Lung (tissue), 12 donors: ENCODE results near the gene ATP5PD. TPM values are rescaled to one million over a fixed set of nuclear protein-coding genes. Genes with fewer than 3 reads are reported as not detected.

Source experiments
- ATAC-seq: fragments of 200-7000 bp; cut with Tn5 transposase; one replicate; pipeline ENCODE4 v1.9.1; 2020; ENCODE audit warnings: moderate number of reproducible peaks; ENCODE audit not compliant: insufficient read depth, low FRiP score
- DNase-seq, 3 donors: peaks; one replicate each; pipeline ENCODE4 v3.0.0-alpha.2; 2013 to 2017
- H3K27ac ChIP-seq, 2 donors: one replicate each; pipeline ENCODE4 v1.5.1; 2013; ENCODE audit warnings: mild to moderate bottlenecking in 2 of 2, moderate library complexity in 2 of 2, control low read depth in 1 of 2, inconsistent platforms in 1 of 2, low read depth in 1 of 2, low read length in 1 of 2
- H3K27me3 ChIP-seq, 3 donors: one replicate each; pipeline ENCODE4 v1.5.1; 2013; ENCODE audit warnings: low read length in 2 of 3; ENCODE audit not compliant: control insufficient read depth in 3 of 3, insufficient read depth in 3 of 3
- H3K36me3 ChIP-seq, 4 donors: one replicate each; pipeline ENCODE4 v1.5.1; 2013; ENCODE audit warnings: low read length in 4 of 4, mild to moderate bottlenecking in 1 of 4, moderate library complexity in 1 of 4; ENCODE audit not compliant: control insufficient read depth in 4 of 4, insufficient read depth in 4 of 4
- H3K4me1 ChIP-seq, 5 donors: one replicate each; pipeline ENCODE4 v1.5.1; 2013; ENCODE audit warnings: low read length in 5 of 5, mild to moderate bottlenecking in 2 of 5, moderate library complexity in 1 of 5; ENCODE audit not compliant: control insufficient read depth in 5 of 5, insufficient read depth in 5 of 5
- H3K4me3 ChIP-seq: one replicate; pipeline ENCODE4 v1.5.1; 2013; ENCODE audit warnings: mild to moderate bottlenecking, control low read depth, moderate library complexity
- H3K9ac ChIP-seq, 2 donors: one replicate each; pipeline ENCODE4 v1.5.1; 2013; ENCODE audit warnings: low read length in 2 of 2, control low read depth in 1 of 2; ENCODE audit not compliant: insufficient read depth in 1 of 2
- H3K9me3 ChIP-seq, 4 donors: one replicate each; pipeline ENCODE4 v1.5.1; 2013; ENCODE audit warnings: low read length in 3 of 4, mild to moderate bottlenecking in 1 of 4, moderate library complexity in 1 of 4; ENCODE audit not compliant: control insufficient read depth in 4 of 4, insufficient read depth in 3 of 4
- WGBS, 2 donors: extraction: QIAGEN DNeasy Blood & Tissue Kit; methylation state at CpG; one replicate each; pipeline ENCODE4 v1.1.7; 2013; 5-methylcytosine and 5-hydroxymethylcytosine counted together
- polyA plus RNA-seq, 2 donors: library from polyadenylated mRNA; stranded (reverse); fragments of 200-250 nt; gene quantifications; one replicate each; pipeline ENCODE4 v1.2.1, GENCODE V29; 2013
- total RNA-seq, 2 donors: library from RNA; depleted of rRNA in 1 of 2; stranded (reverse); fragments of >200 nt in 1 of 2; gene quantifications; one replicate each; pipeline ENCODE4 v1.2.1, GENCODE V29; 2014 to 2021
- TF ChIP-seq, protein P1 (sequence below): IDR thresholded peaks from 2 replicates; pipeline ENCODE4 v1.5.1; 2012; ENCODE audit warnings: mild to moderate bottlenecking; ENCODE audit errors: control extremely low read depth, extremely low read depth
- donor health status: control.
- donor health status: control.
- donor health status: Bipolar disorder and iron deficiency.
- donor health status: healthy.
- donor health status: DM: yes; HTN: yes; CAD: no.

Gene ATP5PD
- total and polyA plus RNA-seq, 4 donors, result 110 to 736 (median 257) TPM

DNA sequence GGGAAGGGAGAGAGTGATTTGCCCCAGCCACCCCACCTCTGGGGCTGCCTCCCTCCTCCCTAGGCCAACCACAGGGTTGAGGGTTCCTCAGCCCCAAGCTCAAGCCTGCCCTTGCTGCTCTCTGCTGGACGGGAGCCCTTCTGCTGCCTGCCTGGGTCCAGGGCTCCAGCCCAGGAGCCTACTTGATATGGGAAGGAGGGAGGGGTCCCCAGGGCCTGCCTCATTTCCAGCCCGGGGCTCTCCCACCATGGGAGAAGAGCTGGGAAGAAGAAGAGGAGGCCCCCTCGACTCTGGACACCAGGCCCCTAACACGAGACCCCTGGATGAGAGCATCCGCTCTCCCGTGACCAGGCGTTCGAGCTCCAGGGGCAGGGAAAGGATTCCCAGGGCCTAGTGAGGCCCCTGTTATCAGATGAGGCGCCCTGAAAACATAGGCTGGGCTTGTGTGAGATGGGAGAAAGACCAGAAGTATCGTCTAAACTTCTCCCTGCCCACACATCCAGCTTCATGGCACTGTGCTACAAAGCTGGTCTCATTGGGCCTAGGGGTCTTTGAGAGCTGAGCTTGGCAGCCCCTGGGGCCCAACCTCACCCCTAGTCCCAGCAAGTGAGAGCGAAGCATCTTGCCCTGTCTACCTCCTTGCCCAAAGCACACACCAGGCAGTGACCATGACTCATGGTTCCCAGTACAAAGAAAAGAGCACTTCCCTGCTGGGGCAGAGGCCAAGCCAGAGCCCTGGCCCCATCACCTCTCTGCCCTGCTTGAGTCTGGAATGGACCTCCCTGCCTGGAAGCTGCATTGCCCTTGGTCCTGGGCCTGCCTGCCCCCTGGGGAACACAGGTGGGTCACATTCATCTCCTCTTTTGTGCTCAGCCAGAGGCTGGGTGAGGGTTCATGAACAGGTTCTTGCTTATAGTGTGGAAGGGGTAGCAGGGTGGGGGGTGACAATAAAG, 42.0 kb upstream of the ATP5PD start:
- DNase-seq (no peak), ATAC-seq (peak; percentile 20)
- peak overlapping the region; percentile 66 for H3K4me3 ChIP-seq
- peaks cover 0 to 5% (median 0%) of the 10 kb centered on the region in 4 donors for H3K36me3 ChIP-seq
- H3K9ac ChIP-seq, result peak overlapping the region; percentile 2 to 67
- H3K4me1 ChIP-seq, result peaks cover 0 to 60% (median 23%) of the 10 kb centered on the region in 5 donors
- TF ChIP-seq, protein P1, sequence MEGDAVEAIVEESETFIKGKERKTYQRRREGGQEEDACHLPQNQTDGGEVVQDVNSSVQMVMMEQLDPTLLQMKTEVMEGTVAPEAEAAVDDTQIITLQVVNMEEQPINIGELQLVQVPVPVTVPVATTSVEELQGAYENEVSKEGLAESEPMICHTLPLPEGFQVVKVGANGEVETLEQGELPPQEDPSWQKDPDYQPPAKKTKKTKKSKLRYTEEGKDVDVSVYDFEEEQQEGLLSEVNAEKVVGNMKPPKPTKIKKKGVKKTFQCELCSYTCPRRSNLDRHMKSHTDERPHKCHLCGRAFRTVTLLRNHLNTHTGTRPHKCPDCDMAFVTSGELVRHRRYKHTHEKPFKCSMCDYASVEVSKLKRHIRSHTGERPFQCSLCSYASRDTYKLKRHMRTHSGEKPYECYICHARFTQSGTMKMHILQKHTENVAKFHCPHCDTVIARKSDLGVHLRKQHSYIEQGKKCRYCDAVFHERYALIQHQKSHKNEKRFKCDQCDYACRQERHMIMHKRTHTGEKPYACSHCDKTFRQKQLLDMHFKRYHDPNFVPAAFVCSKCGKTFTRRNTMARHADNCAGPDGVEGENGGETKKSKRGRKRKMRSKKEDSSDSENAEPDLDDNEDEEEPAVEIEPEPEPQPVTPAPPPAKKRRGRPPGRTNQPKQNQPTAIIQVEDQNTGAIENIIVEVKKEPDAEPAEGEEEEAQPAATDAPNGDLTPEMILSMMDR, result no peak
- H3K27ac ChIP-seq, result peak overlapping the region; percentile 92 to 99
- no peaks in the 10 kb centered on the region for H3K9me3 ChIP-seq
- no peaks in the 10 kb centered on the region for H3K27me3 ChIP-seq
- WGBS, 2 donors, result 67 to 73% methylated on average over 11 of the region's 11 CpGs

DNA sequence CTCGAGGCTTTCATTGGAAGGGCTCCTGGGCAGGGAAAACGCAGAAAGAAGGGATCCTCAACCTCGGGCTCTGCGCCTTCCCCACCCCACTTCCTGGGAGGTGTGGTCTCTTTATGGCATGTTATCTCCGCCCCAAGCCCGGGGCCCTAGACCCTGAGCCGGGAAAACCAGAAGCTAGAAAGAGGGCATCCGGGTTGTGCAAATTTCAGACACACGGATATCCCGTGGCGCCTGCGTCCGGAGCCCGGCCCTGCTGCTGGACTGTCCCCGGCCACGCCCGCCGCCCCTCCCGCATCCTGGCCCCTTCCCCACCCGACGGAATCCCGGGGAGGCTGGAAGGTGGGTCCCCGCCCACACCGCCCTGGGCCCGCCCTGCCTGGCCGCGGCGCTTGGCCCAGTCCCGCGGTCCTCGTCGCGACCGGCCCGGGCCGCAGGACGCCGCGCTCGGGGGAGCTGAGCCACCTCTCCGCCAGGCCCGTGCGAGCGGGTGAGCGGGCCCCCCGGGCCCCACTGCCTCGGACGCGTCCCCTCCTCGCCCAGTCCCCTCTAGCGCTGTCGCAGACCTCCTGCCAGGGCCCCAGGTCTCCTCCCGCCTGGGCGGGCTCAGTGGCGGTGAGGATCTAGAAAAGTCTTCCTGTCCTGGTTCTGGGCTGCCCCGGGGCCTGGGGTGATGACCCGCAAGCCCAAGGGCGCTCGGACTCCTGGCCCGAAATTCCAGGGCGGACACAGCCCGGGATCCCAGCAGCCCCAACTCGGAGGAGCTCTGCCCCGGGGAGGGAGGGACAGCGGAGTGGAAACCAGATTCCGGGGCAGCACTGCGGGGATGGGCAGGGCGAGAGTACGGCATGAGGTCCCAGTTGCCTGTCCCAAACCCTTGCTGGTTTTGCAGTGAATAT, 41.0 kb upstream of the ATP5PD start, which contains the start of gene SLC16A5:
TSS of gene SLC16A5 (plus strand) at position 397 of the 896 bp plus-strand sequence. CDS start 5,683 bp downstream, outside the sequence.
- H3K4me1 ChIP-seq, result peaks cover 0 to 52% (median 20%) of the 10 kb centered on the region in 5 donors
- peak; percentile 91 to 94 (median 92) for DNase-seq
- TF ChIP-seq, protein P1, result no peak
- H3K27me3 ChIP-seq, result no peaks in the 10 kb centered on the region
- 2 to 4% methylated on average over 58 to 69 of the region's 69 CpGs for WGBS, 2 donors
- H3K9me3 ChIP-seq, result no peaks in the 10 kb centered on the region
- no peaks in the 10 kb centered on the region for H3K36me3 ChIP-seq
- peak within 1 kb of the TSS; percentile 92 to 99 for H3K27ac ChIP-seq
- H3K4me3 ChIP-seq, result peak within 1 kb of the TSS; percentile 66
- peak within 1 kb of the TSS; percentile 56 to 67 for H3K9ac ChIP-seq
- ATAC-seq, result peak; percentile 90

DNA sequence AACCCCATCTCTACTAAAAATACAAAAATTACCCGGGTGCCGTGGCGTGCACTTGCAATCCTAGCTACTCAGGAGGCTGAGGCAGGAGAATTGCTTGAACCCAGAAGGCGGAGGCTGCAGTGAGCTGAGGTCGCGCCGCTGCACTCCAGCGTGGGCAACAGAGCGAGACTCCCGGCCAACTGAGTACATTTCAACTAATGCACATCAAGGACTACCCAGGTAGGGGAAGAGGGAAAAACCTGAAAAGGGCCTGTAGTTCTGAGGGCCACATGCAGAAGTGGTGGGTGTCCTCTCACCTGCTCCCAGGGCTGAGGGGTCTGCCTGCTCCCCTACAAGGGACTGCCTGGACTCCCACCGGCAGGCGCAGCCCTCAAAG, 40.4 kb upstream of the ATP5PD start:
- 46 to 67% methylated on average over 12 of the region's 12 CpGs for WGBS, 2 donors
- ATAC-seq (no peak), DNase-seq (no peak)
- Histone ChIP-seq H3K4me1 (peaks cover 0 to 47% (median 15%) of the 10 kb centered on the region in 5 donors), H3K9ac (peak overlapping the region; percentile 34 to 56), H3K36me3 (no peaks in the 10 kb centered on the region), H3K9me3 (no peaks in the 10 kb centered on the region), H3K27ac (peak overlapping the region; percentile 92 to 99), H3K4me3 (peak overlapping the region; percentile 23), H3K27me3 (no peaks in the 10 kb centered on the region)
- TF ChIP-seq, protein P1, result no peak
